SK-N-SH (cell line): ENCODE results near the gene CCDC171. TPM values are rescaled to one million over a fixed set of nuclear protein-coding genes. Genes with fewer than 3 reads are reported as not detected.
A peak's percentile ranks its signal among the peaks of the same experiment; 100 is the strongest.

Experiments
- CTCF ChIA-PET: fragments of 300-600, 350-600 bp; formaldehyde crosslinking; extraction: SDS; loops from one replicate; lab custom pipeline; 2021; lab: Yijun Ruan, JAX
- POLR2A ChIA-PET: fragments of 350-600 bp; sonication (Branson Sonifier 250); formaldehyde crosslinking; extraction: SDS; loops from one replicate; lab custom pipeline; 2020; ENCODE audit warnings: antibody characterized with exemption, inconsistent platforms; lab: Yijun Ruan, JAX
- DNase-seq: peaks from one replicate; pipeline ENCODE4 v3.0.0; 2012
- H2AFZ ChIP-seq: fragments of 200-600 bp; sonication (generic); 2 replicates; pipeline ENCODE4 v1.8.1; 2016; ENCODE audit warnings: antibody characterized with exemption, mild to moderate bottlenecking, low read depth
- H3F3A ChIP-seq: fragments of 200-600 bp; sonication (generic); replicated peaks from 2 replicates; pipeline ENCODE3; 2016; ENCODE audit warnings: antibody characterized with exemption, mild to moderate bottlenecking; ENCODE audit not compliant: insufficient read depth
- H3K27ac ChIP-seq, 2 experiments: fragments of 200-500 bp in 1 of 2; fragments of 200-600 bp in 1 of 2; sonication (Bioruptor generic) in 1 of 2; sonication (generic), shearing (Covaris generic) in 1 of 2; 2 replicates each; pipeline versions ENCODE4 v1.5.1 to v1.6.1; 2014 to 2016; ENCODE audit warnings: low read depth in 2 of 2, inconsistent platforms in 1 of 2, low read length in 1 of 2, mild to moderate bottlenecking in 1 of 2, mixed read lengths in 1 of 2
- H3K27me3 ChIP-seq: fragments of 200-600 bp; sonication (generic), shearing (Covaris generic); 2 replicates; pipeline ENCODE4 v1.6.1; 2016; ENCODE audit warnings: mixed run types; ENCODE audit not compliant: insufficient read depth
- H3K36me3 ChIP-seq, 2 experiments: fragments of 200-500 bp in 1 of 2; fragments of 200-600 bp in 1 of 2; sonication (Bioruptor generic) in 1 of 2; sonication (generic) in 1 of 2; replicated peaks in 1 of 2; 2 replicates each; pipeline versions ENCODE3 to v1.5.1; 2014 to 2016; ENCODE audit warnings: low read length in 1 of 2, mild to moderate bottlenecking in 1 of 2; ENCODE audit not compliant: insufficient read depth in 2 of 2, control insufficient read depth in 1 of 2
- H3K4me1 ChIP-seq, 2 experiments: fragments of 200-500 bp in 1 of 2; fragments of 200-600 bp in 1 of 2; sonication (Bioruptor generic) in 1 of 2; sonication (generic), shearing (Covaris generic) in 1 of 2; 2 replicates each; pipeline versions ENCODE4 v1.5.1 to v1.6.1; 2014 to 2016; ENCODE audit warnings: low read depth in 1 of 2, low read length in 1 of 2, mixed run types in 1 of 2; ENCODE audit not compliant: insufficient read depth in 2 of 2, control insufficient read depth in 1 of 2
- H3K4me2 ChIP-seq: fragments of 200-600 bp; sonication (generic), shearing (Covaris generic); 2 replicates; pipeline ENCODE4 v1.6.1; 2017; ENCODE audit warnings: mixed run types
- H3K4me3 ChIP-seq, 2 experiments: fragments of 200-500 bp in 1 of 2; fragments of 200-600 bp in 1 of 2; sonication (Bioruptor generic) in 1 of 2; sonication (generic), shearing (Covaris generic) in 1 of 2; 2 replicates each; pipeline versions ENCODE4 v1.5.1 to v1.8.1; 2014 to 2016; ENCODE audit warnings: low read depth in 2 of 2, inconsistent platforms in 1 of 2, low read length in 1 of 2, mild to moderate bottlenecking in 1 of 2, mixed read lengths in 1 of 2, moderate library complexity in 1 of 2
- H3K79me2 ChIP-seq: fragments of 200-600 bp; sonication (generic); 2 replicates; pipeline ENCODE4 v1.8.1; 2017; ENCODE audit warnings: mild to moderate bottlenecking; ENCODE audit not compliant: insufficient read depth
- H3K9ac ChIP-seq: fragments of 200-600 bp; sonication (generic); 2 replicates; pipeline ENCODE4 v1.6.1; 2017; ENCODE audit warnings: mixed run types
- H3K9me2 ChIP-seq: fragments of 200-600 bp; sonication (generic); 2 replicates; pipeline ENCODE4 v1.6.1; 2017; ENCODE audit warnings: mixed run types
- H3K9me3 ChIP-seq: fragments of 200-600 bp; sonication (generic); 2 replicates; pipeline ENCODE4 v1.6.1; 2017; ENCODE audit warnings: mixed run types, mild to moderate bottlenecking, moderate library complexity
- H4K20me1 ChIP-seq: fragments of 200-600 bp; sonication (generic); 2 replicates; pipeline ENCODE4 v1.6.1; 2017; ENCODE audit warnings: mild to moderate bottlenecking, mixed run types; ENCODE audit not compliant: insufficient read depth
- CHD2 ChIP-seq: fragments of 150-350 bp; IDR thresholded peaks from 2 replicates; pipeline ENCODE4 v1.6.1; 2018; ENCODE audit warnings: low read length; ENCODE audit not compliant: partially characterized antibody
- CTCF ChIP-seq: fragments of 200-600 bp; sonication (generic); IDR thresholded peaks from 2 replicates; pipeline ENCODE4 v1.6.1; 2017; ENCODE audit warnings: antibody characterized with exemption, mild to moderate bottlenecking, moderate library complexity
- ELF1 ChIP-seq: IDR thresholded peaks from 2 replicates; pipeline ENCODE4 v1.4.0; 2012
- FOXJ3 ChIP-seq: sonication (generic); formaldehyde crosslinking; IDR thresholded peaks from 2 replicates; pipeline ENCODE4 v1.5.1; 2020; ENCODE audit warnings: mild to moderate bottlenecking, missing genetic modification reagents
- GATA2 ChIP-seq: sonication (generic); formaldehyde crosslinking; IDR thresholded peaks from 2 replicates; pipeline ENCODE4 v1.5.0; 2020; ENCODE audit warnings: mild to moderate bottlenecking, missing genetic modification reagents
- JUND ChIP-seq: IDR thresholded peaks from 2 replicates; pipeline ENCODE4 v1.4.0; 2012
- MAX ChIP-seq: IDR thresholded peaks from 2 replicates; pipeline ENCODE4 v1.4.0; 2012; ENCODE audit warnings: low read depth
- MXI1 ChIP-seq: IDR thresholded peaks from 2 replicates; pipeline ENCODE4 v1.6.1; 2012; ENCODE audit warnings: mild to moderate bottlenecking, low read depth, low read length, improper control_type of control experiment
- NRF1 ChIP-seq: IDR thresholded peaks from 2 replicates; pipeline ENCODE4 v1.6.1; 2012; ENCODE audit warnings: low read depth, mild to moderate bottlenecking, low read length
- PBX3 ChIP-seq: IDR thresholded peaks from 2 replicates; pipeline ENCODE4; 2012
- POLR2AphosphoS5 ChIP-seq: IDR thresholded peaks from 2 replicates; pipeline ENCODE4 v1.6.1; 2012; ENCODE audit warnings: low read depth, low read length
- RFX5 ChIP-seq: IDR thresholded peaks from 2 replicates; pipeline ENCODE4 v1.6.1; 2012; ENCODE audit warnings: mild to moderate bottlenecking, improper control_type of control experiment, low read length
- SIN3A ChIP-seq: IDR thresholded peaks from 2 replicates; pipeline ENCODE4 v1.6.1; 2012; ENCODE audit warnings: low read depth, mild to moderate bottlenecking, low read length, moderate library complexity, borderline replicate concordance
- SMC3 ChIP-seq: IDR thresholded peaks from 2 replicates; pipeline ENCODE4 v1.6.1; 2012; ENCODE audit warnings: low read depth, low read length, improper control_type of control experiment
- YY1 ChIP-seq: IDR thresholded peaks from 2 replicates; pipeline ENCODE4 v1.4.0; 2012; ENCODE audit warnings: low read depth, mild to moderate bottlenecking
- WGBS: methylation state at CpG from one replicate; pipeline ENCODE4 v1.1.6; 2017; ENCODE audit warnings: low lambda C conversion rate; 5-methylcytosine and 5-hydroxymethylcytosine counted together
- polyA plus RNA-seq, 3 experiments: library from polyadenylated mRNA; depleted of rRNA; stranded (reverse); fragments of >200 nt; gene quantifications; 2 replicates each; pipeline ENCODE4 v1.2.3, GENCODE V29; 2012

The CCDC171 gene
- polyA plus RNA-seq, 1 of the 3 experiments (the other 2 are of a cell fraction), result 0.54 TPM

GRCh38 chr9:15570769-15571168 is 17.9 kb downstream of the CCDC171 start:
- no peaks in the 10 kb centered on the region for H3K27me3 ChIP-seq
- POLR2A ChIA-PET, result no interaction called here

GRCh38 chr9:15572200-15572770 is 19.4 kb downstream of the CCDC171 start:
- Histone ChIP-seq H3K36me3 (no peaks in the 10 kb centered on the region), H3K9ac (no peak overlapping the region), H3K4me2 (no peak overlapping the region), H2AFZ (no peak overlapping the region), H3K9me3 (no peaks in the 10 kb centered on the region), H3K27ac (no peak overlapping the region), H3K9me2 (no peaks in the 10 kb centered on the region), H3F3A (no peaks in the 10 kb centered on the region), H3K4me1 (no peaks in the 10 kb centered on the region), H3K27me3 (no peaks in the 10 kb centered on the region), H3K4me3 (no peak overlapping the region), H4K20me1 (no peaks in the 10 kb centered on the region), H3K79me2 (no peaks in the 10 kb centered on the region)
- POLR2A ChIA-PET, result no interaction called here
- CTCF ChIA-PET, result interaction anchor here (1.6 kb wide), 1 partner anchor 34 kb away, joined by 5 read pairs; no protein-coding TSS in a partner anchor
- DNase-seq, result no peak
- no peak for TF ChIP-seq ELF1
- TF ChIP-seq GATA2, result no peak
- no peak for TF ChIP-seq SMC3
- no peak for TF ChIP-seq MXI1
- no peak for TF ChIP-seq FOXJ3 (CRISPR knock-in tag)
- no peak for TF ChIP-seq MAX
- TF ChIP-seq POLR2AphosphoS5, result no peak
- no peak for TF ChIP-seq YY1
- no peak for TF ChIP-seq NRF1
- TF ChIP-seq JUND, result no peak
- TF ChIP-seq SIN3A, result no peak
- no peak for TF ChIP-seq PBX3
- no peak for TF ChIP-seq CTCF
- no peak for TF ChIP-seq CHD2
- no peak for TF ChIP-seq RFX5
- 86% methylated on average over 1 of the region's 1 CpG for WGBS

More at GRCh38 chr9:15570769-15571168, 17.9 kb downstream of the CCDC171 start:
- DNase-seq, result peak; percentile 8
- Histone ChIP-seq H3K4me2 (no peak overlapping the region), H3K9me2 (no peaks in the 10 kb centered on the region), H2AFZ (no peak overlapping the region), H3K4me1 (no peaks in the 10 kb centered on the region), H3K27ac (no peak overlapping the region), H4K20me1 (no peaks in the 10 kb centered on the region), H3K79me2 (no peaks in the 10 kb centered on the region), H3K9ac (no peak overlapping the region), H3K36me3 (no peaks in the 10 kb centered on the region), H3K9me3 (no peaks in the 10 kb centered on the region), H3F3A (no peaks in the 10 kb centered on the region), H3K4me3 (no peak overlapping the region)
- WGBS, result 88% methylated on average over 2 of the region's 2 CpGs
- no peak for TF ChIP-seq FOXJ3 (CRISPR knock-in tag)
- CTCF ChIA-PET, result interaction anchor here (1.4 kb wide), 1 partner anchor 10 kb away, joined by 4 read pairs; no protein-coding TSS in a partner anchor
